H1 (cell line): Measurements from ENCODE around the gene LAMTOR3. TPM values are rescaled to one million over a fixed set of nuclear protein-coding genes. Genes with fewer than 3 reads are reported as not detected.

ENCODE experiments used
- KDM4A ChIP-seq: IDR thresholded peaks from one replicate; pipeline ENCODE4 v1.7.1; 2012; ENCODE audit warnings: low read depth, mild to moderate bottlenecking, moderate library complexity, low read length, inconsistent platforms; ENCODE audit not compliant: severe bottlenecking
- SUZ12 ChIP-seq: fragments of 200-600 bp; sonication (generic); IDR thresholded peaks from 2 replicates; pipeline ENCODE4 v1.6.1; 2012; ENCODE audit warnings: mild to moderate bottlenecking, inconsistent platforms, low read length, moderate library complexity, mixed read lengths
- polyA plus RNA-seq, 7 experiments: library from polyadenylated mRNA; depleted of rRNA in 3 of 7; stranded (reverse) in 5 of 7; unstranded in 2 of 7; fragments of >200 nt in 5 of 7; fragments of 200-250 nt in 2 of 7; gene quantifications; 1 replicate in 5 of 7; 2 replicates in 1 of 7; 4 replicates in 1 of 7; pipeline versions ENCODE4 v1.2.1 to v1.2.3, GENCODE V29; 2011 to 2013; ENCODE audit warnings: missing spikeins in 2 of 7, mixed read lengths in 2 of 7
- total RNA-seq: library from RNA; stranded (reverse); fragmentation: NEBNext Ultra II Directional; extraction: Animal tissue kit (Norgen Biotek cat#: 25700); gene quantifications from 2 replicates; pipeline ENCODE4 v1.2.1, GENCODE V29; 2021
- TF ChIP-seq, protein P1 (sequence below): fragments of 300-600 bp; sonication (generic); IDR thresholded peaks from 2 replicates; pipeline ENCODE4 v1.7.1; 2012; ENCODE audit warnings: low read length, moderate library complexity, mild to moderate bottlenecking, inconsistent platforms; ENCODE audit not compliant: insufficient replicate concordance

Gene LAMTOR3
- total and polyA plus RNA-seq, 2 of the 8 experiments (the other 6 are each of a cell fraction or from before 2014, with no cell fraction given): 25.1 to 34.4 TPM

DNA sequence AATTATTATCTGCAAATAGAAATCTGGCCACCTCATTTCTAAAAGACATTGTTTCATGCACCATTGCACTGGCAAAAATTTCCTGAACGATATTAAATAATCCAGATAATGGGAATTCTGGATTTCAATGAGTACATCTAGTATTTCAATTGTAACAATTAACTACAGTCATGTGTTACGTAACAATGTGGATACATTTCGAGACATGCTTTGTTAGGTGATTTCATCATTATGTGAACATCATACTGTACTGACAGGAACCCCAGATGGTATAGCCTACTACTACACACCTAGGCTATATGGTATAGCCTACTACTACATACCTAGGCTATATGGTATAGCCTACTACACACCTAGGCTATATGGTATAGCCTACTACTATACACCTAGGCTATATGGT lies 14.8 kb downstream of the LAMTOR3 start (continued):
- TF ChIP-seq, protein P1, sequence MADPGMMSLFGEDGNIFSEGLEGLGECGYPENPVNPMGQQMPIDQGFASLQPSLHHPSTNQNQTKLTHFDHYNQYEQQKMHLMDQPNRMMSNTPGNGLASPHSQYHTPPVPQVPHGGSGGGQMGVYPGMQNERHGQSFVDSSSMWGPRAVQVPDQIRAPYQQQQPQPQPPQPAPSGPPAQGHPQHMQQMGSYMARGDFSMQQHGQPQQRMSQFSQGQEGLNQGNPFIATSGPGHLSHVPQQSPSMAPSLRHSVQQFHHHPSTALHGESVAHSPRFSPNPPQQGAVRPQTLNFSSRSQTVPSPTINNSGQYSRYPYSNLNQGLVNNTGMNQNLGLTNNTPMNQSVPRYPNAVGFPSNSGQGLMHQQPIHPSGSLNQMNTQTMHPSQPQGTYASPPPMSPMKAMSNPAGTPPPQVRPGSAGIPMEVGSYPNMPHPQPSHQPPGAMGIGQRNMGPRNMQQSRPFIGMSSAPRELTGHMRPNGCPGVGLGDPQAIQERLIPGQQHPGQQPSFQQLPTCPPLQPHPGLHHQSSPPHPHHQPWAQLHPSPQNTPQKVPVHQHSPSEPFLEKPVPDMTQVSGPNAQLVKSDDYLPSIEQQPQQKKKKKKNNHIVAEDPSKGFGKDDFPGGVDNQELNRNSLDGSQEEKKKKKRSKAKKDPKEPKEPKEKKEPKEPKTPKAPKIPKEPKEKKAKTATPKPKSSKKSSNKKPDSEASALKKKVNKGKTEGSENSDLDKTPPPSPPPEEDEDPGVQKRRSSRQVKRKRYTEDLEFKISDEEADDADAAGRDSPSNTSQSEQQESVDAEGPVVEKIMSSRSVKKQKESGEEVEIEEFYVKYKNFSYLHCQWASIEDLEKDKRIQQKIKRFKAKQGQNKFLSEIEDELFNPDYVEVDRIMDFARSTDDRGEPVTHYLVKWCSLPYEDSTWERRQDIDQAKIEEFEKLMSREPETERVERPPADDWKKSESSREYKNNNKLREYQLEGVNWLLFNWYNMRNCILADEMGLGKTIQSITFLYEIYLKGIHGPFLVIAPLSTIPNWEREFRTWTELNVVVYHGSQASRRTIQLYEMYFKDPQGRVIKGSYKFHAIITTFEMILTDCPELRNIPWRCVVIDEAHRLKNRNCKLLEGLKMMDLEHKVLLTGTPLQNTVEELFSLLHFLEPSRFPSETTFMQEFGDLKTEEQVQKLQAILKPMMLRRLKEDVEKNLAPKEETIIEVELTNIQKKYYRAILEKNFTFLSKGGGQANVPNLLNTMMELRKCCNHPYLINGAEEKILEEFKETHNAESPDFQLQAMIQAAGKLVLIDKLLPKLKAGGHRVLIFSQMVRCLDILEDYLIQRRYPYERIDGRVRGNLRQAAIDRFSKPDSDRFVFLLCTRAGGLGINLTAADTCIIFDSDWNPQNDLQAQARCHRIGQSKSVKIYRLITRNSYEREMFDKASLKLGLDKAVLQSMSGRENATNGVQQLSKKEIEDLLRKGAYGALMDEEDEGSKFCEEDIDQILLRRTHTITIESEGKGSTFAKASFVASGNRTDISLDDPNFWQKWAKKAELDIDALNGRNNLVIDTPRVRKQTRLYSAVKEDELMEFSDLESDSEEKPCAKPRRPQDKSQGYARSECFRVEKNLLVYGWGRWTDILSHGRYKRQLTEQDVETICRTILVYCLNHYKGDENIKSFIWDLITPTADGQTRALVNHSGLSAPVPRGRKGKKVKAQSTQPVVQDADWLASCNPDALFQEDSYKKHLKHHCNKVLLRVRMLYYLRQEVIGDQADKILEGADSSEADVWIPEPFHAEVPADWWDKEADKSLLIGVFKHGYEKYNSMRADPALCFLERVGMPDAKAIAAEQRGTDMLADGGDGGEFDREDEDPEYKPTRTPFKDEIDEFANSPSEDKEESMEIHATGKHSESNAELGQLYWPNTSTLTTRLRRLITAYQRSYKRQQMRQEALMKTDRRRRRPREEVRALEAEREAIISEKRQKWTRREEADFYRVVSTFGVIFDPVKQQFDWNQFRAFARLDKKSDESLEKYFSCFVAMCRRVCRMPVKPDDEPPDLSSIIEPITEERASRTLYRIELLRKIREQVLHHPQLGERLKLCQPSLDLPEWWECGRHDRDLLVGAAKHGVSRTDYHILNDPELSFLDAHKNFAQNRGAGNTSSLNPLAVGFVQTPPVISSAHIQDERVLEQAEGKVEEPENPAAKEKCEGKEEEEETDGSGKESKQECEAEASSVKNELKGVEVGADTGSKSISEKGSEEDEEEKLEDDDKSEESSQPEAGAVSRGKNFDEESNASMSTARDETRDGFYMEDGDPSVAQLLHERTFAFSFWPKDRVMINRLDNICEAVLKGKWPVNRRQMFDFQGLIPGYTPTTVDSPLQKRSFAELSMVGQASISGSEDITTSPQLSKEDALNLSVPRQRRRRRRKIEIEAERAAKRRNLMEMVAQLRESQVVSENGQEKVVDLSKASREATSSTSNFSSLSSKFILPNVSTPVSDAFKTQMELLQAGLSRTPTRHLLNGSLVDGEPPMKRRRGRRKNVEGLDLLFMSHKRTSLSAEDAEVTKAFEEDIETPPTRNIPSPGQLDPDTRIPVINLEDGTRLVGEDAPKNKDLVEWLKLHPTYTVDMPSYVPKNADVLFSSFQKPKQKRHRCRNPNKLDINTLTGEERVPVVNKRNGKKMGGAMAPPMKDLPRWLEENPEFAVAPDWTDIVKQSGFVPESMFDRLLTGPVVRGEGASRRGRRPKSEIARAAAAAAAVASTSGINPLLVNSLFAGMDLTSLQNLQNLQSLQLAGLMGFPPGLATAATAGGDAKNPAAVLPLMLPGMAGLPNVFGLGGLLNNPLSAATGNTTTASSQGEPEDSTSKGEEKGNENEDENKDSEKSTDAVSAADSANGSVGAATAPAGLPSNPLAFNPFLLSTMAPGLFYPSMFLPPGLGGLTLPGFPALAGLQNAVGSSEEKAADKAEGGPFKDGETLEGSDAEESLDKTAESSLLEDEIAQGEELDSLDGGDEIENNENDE: no peak
- TF ChIP-seq SUZ12: no peak
- TF ChIP-seq KDM4A: no peak
- TF ChIP-seq, all 59 proteins: peak for 0
